ENCODE data around the gene PRKAG1.

Gene PRKAG1

DNA sequence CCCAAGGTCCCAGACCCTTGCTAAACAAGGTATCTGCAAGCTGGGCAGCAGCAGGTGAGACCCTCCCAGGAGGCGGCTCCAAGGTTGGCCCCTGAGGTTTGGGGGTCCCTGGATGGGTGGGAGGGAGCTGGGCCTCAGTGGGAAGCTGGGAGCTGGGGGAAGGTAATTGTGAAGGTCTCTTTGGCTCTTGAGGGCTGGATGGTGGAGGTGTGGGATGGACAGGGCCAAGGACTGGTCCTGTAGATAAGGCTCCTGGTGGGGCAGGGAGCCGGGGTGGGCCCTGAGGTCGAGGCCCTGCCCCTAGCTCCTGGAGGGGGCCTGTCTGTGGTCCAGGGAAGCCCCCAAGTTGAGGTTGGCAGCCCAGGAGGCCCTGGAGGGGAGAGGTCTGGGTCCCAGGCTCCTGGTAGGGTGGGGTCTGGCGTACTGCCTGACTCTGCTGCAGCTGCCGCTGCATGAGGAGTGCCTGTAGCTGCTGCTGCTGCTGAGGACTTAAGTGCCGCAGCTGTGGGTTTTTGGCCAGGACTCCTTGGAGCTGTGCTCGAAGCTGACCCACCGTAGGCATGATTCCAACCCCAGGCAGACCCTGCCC is 13.1 kb upstream of the PRKAG1 start:
- TF ChIP-seq, protein P1, sequence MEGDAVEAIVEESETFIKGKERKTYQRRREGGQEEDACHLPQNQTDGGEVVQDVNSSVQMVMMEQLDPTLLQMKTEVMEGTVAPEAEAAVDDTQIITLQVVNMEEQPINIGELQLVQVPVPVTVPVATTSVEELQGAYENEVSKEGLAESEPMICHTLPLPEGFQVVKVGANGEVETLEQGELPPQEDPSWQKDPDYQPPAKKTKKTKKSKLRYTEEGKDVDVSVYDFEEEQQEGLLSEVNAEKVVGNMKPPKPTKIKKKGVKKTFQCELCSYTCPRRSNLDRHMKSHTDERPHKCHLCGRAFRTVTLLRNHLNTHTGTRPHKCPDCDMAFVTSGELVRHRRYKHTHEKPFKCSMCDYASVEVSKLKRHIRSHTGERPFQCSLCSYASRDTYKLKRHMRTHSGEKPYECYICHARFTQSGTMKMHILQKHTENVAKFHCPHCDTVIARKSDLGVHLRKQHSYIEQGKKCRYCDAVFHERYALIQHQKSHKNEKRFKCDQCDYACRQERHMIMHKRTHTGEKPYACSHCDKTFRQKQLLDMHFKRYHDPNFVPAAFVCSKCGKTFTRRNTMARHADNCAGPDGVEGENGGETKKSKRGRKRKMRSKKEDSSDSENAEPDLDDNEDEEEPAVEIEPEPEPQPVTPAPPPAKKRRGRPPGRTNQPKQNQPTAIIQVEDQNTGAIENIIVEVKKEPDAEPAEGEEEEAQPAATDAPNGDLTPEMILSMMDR (conservative IDR thresholded peaks at IDR 0.05; ENCODE audit: control insufficient read depth, insufficient read depth, low read depth, low read length), result no peak
- no peak overlapping the region for H3K4me3 ChIP-seq (ENCODE audit: control insufficient read depth, low read depth, low read length)
- DNase-seq (ENCODE audit: low read depth), result no peak

DNA sequence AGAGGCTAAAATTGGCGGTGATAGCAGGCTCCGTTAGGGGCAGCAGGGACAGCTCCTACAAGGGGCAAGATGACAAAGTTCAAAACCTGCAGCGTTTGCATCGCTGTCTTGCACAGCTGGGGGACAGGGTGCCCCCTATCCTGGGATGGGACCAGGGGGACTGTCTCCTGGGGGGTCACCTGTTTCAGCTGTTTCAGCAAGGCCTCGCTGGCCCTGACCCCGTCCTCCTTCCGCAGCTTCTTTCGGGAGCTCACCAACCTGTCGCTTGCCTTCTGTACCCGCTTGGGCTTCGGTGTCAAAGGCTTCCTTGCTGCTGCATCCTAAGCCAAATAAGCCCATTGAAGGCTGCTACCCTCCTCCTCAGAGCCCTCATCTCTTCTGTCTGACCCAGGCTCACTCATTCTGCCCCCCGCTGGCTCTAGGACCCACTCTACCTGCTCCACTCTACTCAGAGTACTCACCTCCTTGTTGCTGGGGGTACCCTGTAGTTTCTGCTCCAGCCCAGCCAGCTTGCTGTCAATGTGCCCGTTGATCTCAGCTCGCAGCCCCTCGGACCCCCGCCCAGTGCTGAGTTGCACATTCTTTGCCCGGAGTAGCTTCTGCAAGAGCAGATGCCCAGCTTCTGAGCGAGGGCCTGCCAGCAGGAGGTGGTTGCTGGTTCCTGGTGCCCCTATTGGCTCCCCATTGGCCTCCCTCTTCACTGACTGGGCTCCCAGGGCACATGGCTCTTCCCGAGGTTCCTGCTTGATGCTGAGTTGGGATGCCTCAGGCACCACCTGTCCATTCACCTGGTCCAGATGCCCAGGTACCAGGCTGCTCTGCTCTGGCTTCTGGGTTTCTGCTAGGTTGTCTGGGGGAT is 12.4 kb upstream of the PRKAG1 start:
- H3K4me3 ChIP-seq (ENCODE audit: control insufficient read depth, low read depth, low read length), result no peak overlapping the region
- no peak for DNase-seq (ENCODE audit: low read depth)
- TF ChIP-seq, protein P1 (conservative IDR thresholded peaks at IDR 0.05; ENCODE audit: control insufficient read depth, insufficient read depth, low read depth, low read length), result no peak

DNA sequence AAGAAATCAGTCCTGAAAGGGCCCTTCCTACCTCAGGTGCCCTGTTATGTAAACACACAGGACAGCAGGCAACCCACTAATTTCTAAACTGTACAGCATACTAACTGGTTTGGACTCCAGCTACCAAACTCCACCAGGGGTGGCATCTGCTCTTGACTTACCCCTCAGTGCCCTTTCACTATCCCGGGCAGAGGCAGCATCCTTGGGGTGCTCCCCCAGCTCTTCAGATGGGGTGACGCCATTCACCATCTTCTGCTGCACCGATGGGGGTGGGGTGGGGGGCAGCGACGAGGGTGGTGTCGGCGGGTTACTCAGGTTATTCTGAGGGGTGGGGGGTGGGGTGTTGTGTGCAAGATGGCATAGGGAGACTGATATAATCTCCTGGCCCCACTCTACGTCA is 11.5 kb upstream of the PRKAG1 start:
- no peak overlapping the region for H3K4me3 ChIP-seq (ENCODE audit: control insufficient read depth, low read depth, low read length)
- no peak for DNase-seq (ENCODE audit: low read depth)
- TF ChIP-seq, protein P1 (conservative IDR thresholded peaks at IDR 0.05; ENCODE audit: control insufficient read depth, insufficient read depth, low read depth, low read length), result no peak

DNA sequence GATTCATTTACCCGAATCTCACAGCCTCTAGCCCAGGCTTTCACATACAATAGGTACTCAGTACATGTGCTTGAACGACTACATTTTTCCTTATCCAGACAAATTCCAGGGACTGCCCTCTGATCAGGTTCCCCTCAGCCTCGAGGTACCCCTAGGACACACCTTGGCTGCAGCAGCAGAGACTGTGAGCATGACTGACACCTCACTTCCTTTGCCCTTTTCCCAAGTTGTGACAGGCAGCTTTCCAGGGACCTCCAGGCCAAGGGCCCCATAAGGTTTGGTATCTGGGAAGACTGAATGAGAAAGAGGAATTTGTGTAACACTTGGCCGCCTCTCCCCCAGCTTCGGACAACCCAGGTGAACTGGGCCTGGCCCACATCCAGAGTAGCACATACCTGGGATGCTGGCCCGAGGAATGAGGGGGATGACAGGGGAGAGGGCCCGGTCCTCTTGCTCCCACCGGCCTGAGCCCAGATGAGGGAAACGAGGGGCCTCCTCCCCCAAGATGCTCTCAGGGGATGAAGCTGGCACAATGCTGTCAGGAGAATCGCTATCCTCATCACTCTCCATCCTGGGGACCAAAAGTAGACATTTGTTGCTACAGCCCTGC is 10.2 kb upstream of the PRKAG1 start:
- TF ChIP-seq, protein P1 (conservative IDR thresholded peaks at IDR 0.05; ENCODE audit: control insufficient read depth, insufficient read depth, low read depth, low read length), result no peak
- DNase-seq (ENCODE audit: low read depth), result no peak
- no peak overlapping the region for H3K4me3 ChIP-seq (ENCODE audit: control insufficient read depth, low read depth, low read length)

DNA sequence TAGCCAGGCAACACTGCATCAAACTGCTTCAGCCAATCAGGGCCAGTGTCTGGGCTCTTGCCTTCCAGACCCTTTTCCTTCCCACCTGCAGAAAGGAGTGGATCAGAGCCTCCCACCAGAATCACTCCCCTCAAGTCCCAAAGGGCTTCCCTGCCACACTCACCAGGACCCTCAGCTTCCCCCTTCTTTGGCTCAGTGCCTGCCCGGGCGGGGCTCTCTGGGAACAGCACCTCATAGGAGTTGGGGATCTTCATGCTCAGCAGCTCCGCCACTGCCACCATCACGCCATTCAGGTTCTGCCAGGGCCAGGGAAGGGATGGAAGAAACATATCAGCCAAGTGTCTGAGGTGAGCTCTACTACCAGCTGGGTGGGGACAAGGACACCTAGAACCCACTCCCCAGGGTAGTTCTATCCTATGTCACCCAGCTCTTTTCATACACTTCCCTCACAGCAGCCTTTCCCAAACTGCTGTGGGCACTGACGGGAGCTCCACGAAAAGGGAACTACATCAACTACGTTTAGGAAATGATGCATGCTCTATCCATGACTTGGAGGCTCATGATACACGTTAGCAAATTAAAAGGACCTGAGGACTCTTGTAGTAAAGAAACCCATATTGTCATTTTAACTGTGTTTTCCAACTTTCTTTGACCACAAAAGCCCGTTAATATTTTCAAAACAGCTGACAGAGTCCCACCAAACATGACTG is 9.4 kb upstream of the PRKAG1 start:
- TF ChIP-seq, protein P1 (conservative IDR thresholded peaks at IDR 0.05; ENCODE audit: control insufficient read depth, insufficient read depth, low read depth, low read length), result no peak
- DNase-seq (ENCODE audit: low read depth), result no peak
- no peak overlapping the region for H3K4me3 ChIP-seq (ENCODE audit: control insufficient read depth, low read depth, low read length)

DNA sequence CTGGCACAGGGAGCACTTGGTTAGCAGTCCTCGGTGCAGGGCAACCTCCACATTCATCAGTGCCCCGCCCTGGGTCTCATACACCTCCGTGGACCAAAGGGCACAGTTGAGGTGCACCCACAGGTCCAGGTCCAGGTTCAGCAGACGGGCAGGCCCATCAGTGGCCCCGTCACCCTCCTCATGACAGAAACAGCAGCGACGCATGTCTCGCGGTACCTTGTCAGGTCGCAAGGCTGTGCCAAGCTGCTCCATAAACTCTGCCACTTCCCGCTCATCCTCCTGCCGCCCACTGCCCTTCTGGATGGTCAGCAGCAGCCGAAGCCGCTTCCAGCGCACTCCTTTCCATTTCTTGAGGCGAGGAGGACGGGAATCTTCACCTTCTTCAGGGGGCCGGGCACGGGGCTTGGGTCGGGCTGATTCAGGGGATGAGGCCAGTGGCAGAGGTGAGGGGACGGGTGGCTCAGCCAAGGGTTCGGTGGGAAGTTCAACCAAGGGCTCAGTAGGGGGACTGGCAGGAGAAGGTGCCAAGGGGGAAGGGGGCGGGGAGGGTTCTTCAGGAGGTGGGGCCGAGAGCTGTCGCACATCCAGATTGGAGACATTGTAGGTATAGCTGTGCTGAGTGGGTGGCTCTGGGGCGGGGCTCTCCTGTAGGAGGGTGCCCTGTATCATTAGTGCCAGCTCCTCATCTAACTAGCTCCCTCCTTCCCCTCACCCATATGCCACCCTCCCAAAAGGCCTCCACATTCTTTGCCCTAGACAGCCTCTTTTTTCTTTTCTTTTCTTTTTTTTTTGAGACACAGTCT is 8.3 kb upstream of the PRKAG1 start:
- H3K4me3 ChIP-seq (ENCODE audit: control insufficient read depth, low read depth, low read length), result no peak overlapping the region
- DNase-seq (ENCODE audit: low read depth), result no peak
- TF ChIP-seq, protein P1 (conservative IDR thresholded peaks at IDR 0.05; ENCODE audit: control insufficient read depth, insufficient read depth, low read depth, low read length), result no peak
